ENCODE measurements around the gene ITPA.
A peak's percentile ranks its signal among the peaks of the same experiment; 100 is the strongest.
"Not testable (repeated sequence)": the region's sequence is repeated elsewhere in the genome, so short reads cannot be mapped to it uniquely, and the experiment has no call there.

ITPA gene

GRCh38 chr20:3204124-3204794 is 5.0 kb upstream of the ITPA start, which contains the start of gene DDRGK1:
TSS of gene DDRGK1 (minus strand) at chr20:3204682. CDS start at chr20:3204627, 55 bp downstream.
- Histone ChIP-seq H3K4me1 (ENCODE audit: control insufficient read depth, insufficient read depth, low read length) (peaks cover 19% of the 10 kb centered on the region), H3K4me3 (ENCODE audit: low read length in 2 of 2) (peak within 1 kb of the TSS; percentile 96 to 98), H3K36me3 (ENCODE audit: control insufficient read depth in 2 of 2, insufficient read depth in 2 of 2, low read length in 2 of 2) (peaks cover 8 to 16% of the 10 kb centered on the region in 2 donors), H3K9me3 (ENCODE audit: control insufficient read depth in 2 of 2, low read length in 2 of 2) (no peaks in the 10 kb centered on the region), H3K27me3 (ENCODE audit: control insufficient read depth in 1 of 2, insufficient read depth in 2 of 2, low read length in 2 of 2) (no peaks in the 10 kb centered on the region), H3K27ac (ENCODE audit: low read length) (peak within 1 kb of the TSS; percentile 66), H3K9ac (ENCODE audit: low read length in 2 of 2) (peak within 1 kb of the TSS; percentile 90 to 94)

GRCh38 chr20:3208786-3209256 is 477 bp upstream of the ITPA start:
- H3K27ac ChIP-seq (ENCODE audit: low read length) = peak overlapping the region; percentile 58
- H3K9ac ChIP-seq (ENCODE audit: low read length in 2 of 2) = peak overlapping the region; percentile 83 to 86
- peaks cover 4 to 5% of the 10 kb centered on the region in 2 donors for H3K36me3 ChIP-seq (ENCODE audit: control insufficient read depth in 2 of 2, insufficient read depth in 2 of 2, low read length in 2 of 2)
- H3K9me3 ChIP-seq (ENCODE audit: control insufficient read depth in 2 of 2, low read length in 2 of 2) = no peaks in the 10 kb centered on the region
- H3K4me1 ChIP-seq (ENCODE audit: control insufficient read depth, insufficient read depth, low read length) = peaks cover 17% of the 10 kb centered on the region
- H3K4me3 ChIP-seq (ENCODE audit: low read length in 2 of 2) = peak overlapping the region; percentile 59 to 97
- H3K27me3 ChIP-seq (ENCODE audit: control insufficient read depth in 1 of 2, insufficient read depth in 2 of 2, low read length in 2 of 2) = no peaks in the 10 kb centered on the region

- H3K27me3 ChIP-seq (ENCODE audit: control insufficient read depth in 1 of 2, insufficient read depth in 2 of 2, low read length in 2 of 2) = no peaks in the 10 kb centered on the region
- H3K36me3 ChIP-seq (ENCODE audit: control insufficient read depth in 2 of 2, insufficient read depth in 2 of 2, low read length in 2 of 2) = peaks cover 6 to 11% of the 10 kb centered on the region in 2 donors
- peak overlapping the region; percentile 83 to 86 for H3K9ac ChIP-seq (ENCODE audit: low read length in 2 of 2)
- H3K4me3 ChIP-seq (ENCODE audit: low read length in 2 of 2) = peak overlapping the region; percentile 59 to 97
- no peaks in the 10 kb centered on the region for H3K9me3 ChIP-seq (ENCODE audit: control insufficient read depth in 2 of 2, low read length in 2 of 2)
- no peak overlapping the region for H3K27ac ChIP-seq (ENCODE audit: low read length)
- H3K4me1 ChIP-seq (ENCODE audit: control insufficient read depth, insufficient read depth, low read length) = peaks cover 15% of the 10 kb centered on the region
Observed at GRCh38 chr20:3209946-3210317, 634 bp downstream of the ITPA start.

- Histone ChIP-seq H3K9ac (ENCODE audit: low read length in 2 of 2) (peak overlapping the region; percentile 83 to 86), H3K4me3 (ENCODE audit: low read length in 2 of 2) (peak overlapping the region; percentile 59 to 97), H3K36me3 (ENCODE audit: control insufficient read depth in 2 of 2, insufficient read depth in 2 of 2, low read length in 2 of 2) (peaks cover 6 to 15% of the 10 kb centered on the region in 2 donors), H3K9me3 (ENCODE audit: control insufficient read depth in 2 of 2, low read length in 2 of 2) (no peaks in the 10 kb centered on the region), H3K4me1 (ENCODE audit: control insufficient read depth, insufficient read depth, low read length) (peaks cover 15% of the 10 kb centered on the region), H3K27ac (ENCODE audit: low read length) (no peak overlapping the region), H3K27me3 (ENCODE audit: control insufficient read depth in 1 of 2, insufficient read depth in 2 of 2, low read length in 2 of 2) (no peaks in the 10 kb centered on the region)
Observed at GRCh38 chr20:3210346-3210745, 1.0 kb downstream of the ITPA start.

GRCh38 chr20:3213226-3213625 is 3.9 kb downstream of the ITPA start:
- Histone ChIP-seq H3K4me1 (ENCODE audit: control insufficient read depth, insufficient read depth, low read length) (peaks cover 16% of the 10 kb centered on the region), H3K27me3 (ENCODE audit: control insufficient read depth in 1 of 2, insufficient read depth in 2 of 2, low read length in 2 of 2) (no peaks in the 10 kb centered on the region), H3K36me3 (ENCODE audit: control insufficient read depth in 2 of 2, insufficient read depth in 2 of 2, low read length in 2 of 2) (peaks cover 6 to 15% of the 10 kb centered on the region in 2 donors), H3K27ac (ENCODE audit: low read length) (no peak overlapping the region), H3K4me3 (ENCODE audit: low read length in 2 of 2) (no peak overlapping the region), H3K9ac (ENCODE audit: low read length in 2 of 2) (no peak overlapping the region), H3K9me3 (ENCODE audit: control insufficient read depth in 2 of 2, low read length in 2 of 2) (no peaks in the 10 kb centered on the region)

- H3K27me3 ChIP-seq (ENCODE audit: control insufficient read depth in 1 of 2, insufficient read depth in 2 of 2, low read length in 2 of 2); H3K27ac ChIP-seq (ENCODE audit: low read length); H3K4me1 ChIP-seq (ENCODE audit: control insufficient read depth, insufficient read depth, low read length); H3K9me3 ChIP-seq (ENCODE audit: control insufficient read depth in 2 of 2, low read length in 2 of 2); H3K9ac ChIP-seq (ENCODE audit: low read length in 2 of 2); H3K4me3 ChIP-seq (ENCODE audit: low read length in 2 of 2): not testable (repeated sequence)
- H3K36me3 ChIP-seq (ENCODE audit: control insufficient read depth in 2 of 2, insufficient read depth in 2 of 2, low read length in 2 of 2) = peaks cover 10 to 15% of the 10 kb centered on the region in 2 donors
Observed at GRCh38 chr20:3215359-3215917, 6.1 kb downstream of the ITPA start.

- Histone ChIP-seq H3K9me3 (ENCODE audit: control insufficient read depth in 2 of 2, low read length in 2 of 2) (no peaks in the 10 kb centered on the region), H3K27me3 (ENCODE audit: control insufficient read depth in 1 of 2, insufficient read depth in 2 of 2, low read length in 2 of 2) (no peaks in the 10 kb centered on the region), H3K4me1 (ENCODE audit: control insufficient read depth, insufficient read depth, low read length) (peaks cover 6% of the 10 kb centered on the region), H3K4me3 (ENCODE audit: low read length in 2 of 2) (no peak overlapping the region), H3K9ac (ENCODE audit: low read length in 2 of 2) (no peak overlapping the region), H3K36me3 (ENCODE audit: control insufficient read depth in 2 of 2, insufficient read depth in 2 of 2, low read length in 2 of 2) (peaks cover 19 to 21% of the 10 kb centered on the region in 2 donors), H3K27ac (ENCODE audit: low read length) (no peak overlapping the region)
Observed at GRCh38 chr20:3218307-3218988, 9.2 kb downstream of the ITPA start.

- Histone ChIP-seq H3K9me3 (ENCODE audit: control insufficient read depth in 2 of 2, low read length in 2 of 2) (no peaks in the 10 kb centered on the region), H3K9ac (ENCODE audit: low read length in 2 of 2) (no peak overlapping the region), H3K27me3 (ENCODE audit: control insufficient read depth in 1 of 2, insufficient read depth in 2 of 2, low read length in 2 of 2) (no peaks in the 10 kb centered on the region), H3K4me1 (ENCODE audit: control insufficient read depth, insufficient read depth, low read length) (peaks cover 6% of the 10 kb centered on the region), H3K36me3 (ENCODE audit: control insufficient read depth in 2 of 2, insufficient read depth in 2 of 2, low read length in 2 of 2) (peaks cover 9 to 18% of the 10 kb centered on the region in 2 donors), H3K4me3 (ENCODE audit: low read length in 2 of 2) (no peak overlapping the region), H3K27ac (ENCODE audit: low read length) (no peak overlapping the region)
Observed at GRCh38 chr20:3221398-3222226, 12.3 kb downstream of the ITPA start.

- Histone ChIP-seq H3K9me3 (ENCODE audit: control insufficient read depth in 2 of 2, low read length in 2 of 2) (no peaks in the 10 kb centered on the region), H3K4me3 (ENCODE audit: low read length in 2 of 2) (no peak overlapping the region), H3K27ac (ENCODE audit: low read length) (no peak overlapping the region), H3K36me3 (ENCODE audit: control insufficient read depth in 2 of 2, insufficient read depth in 2 of 2, low read length in 2 of 2) (peaks cover 9 to 20% of the 10 kb centered on the region in 2 donors), H3K27me3 (ENCODE audit: control insufficient read depth in 1 of 2, insufficient read depth in 2 of 2, low read length in 2 of 2) (no peaks in the 10 kb centered on the region), H3K9ac (ENCODE audit: low read length in 2 of 2) (no peak overlapping the region), H3K4me1 (ENCODE audit: control insufficient read depth, insufficient read depth, low read length) (peaks cover 6% of the 10 kb centered on the region)
Observed at GRCh38 chr20:3222635-3223600, 13.6 kb downstream of the ITPA start.

Data from stomach smooth muscle (tissue), 2 donors.